ENCODE results near the gene NUP42. TPM values are rescaled to one million over a fixed set of nuclear protein-coding genes. Genes with fewer than 3 reads are reported as not detected.

NUP42 gene
- total RNA-seq, 1 experiment from 2014 or later, result 40.8 TPM

GRCh38 chr7:23207021-23207420 is 25.2 kb downstream of the NUP42 start:
- no peak overlapping the region for H3K4me3 Mint-ChIP-seq
- CTCF ChIA-PET, result interaction anchor here (1.7 kb wide), 1 partner anchor 66 kb away, joined by 7 read pairs; no protein-coding TSS in a partner anchor
- no peak overlapping the region for H3K27ac Mint-ChIP-seq

More at GRCh38 chr7:23207021-23207420, 25.2 kb downstream of the NUP42 start:
- Mint-ChIP-seq H3K36me3 (peaks cover under 1% of the 10 kb centered on the region; the same call in 1 of the 2 replicates), H3K27me3 (ENCODE audit: low read depth) (peaks cover 4% of the 10 kb centered on the region; the same call in 1 of the 2 replicates), H3K9me3 (no peaks in the 10 kb centered on the region), H3K4me1 (peaks cover 10% of the 10 kb centered on the region; the same call in 1 of the 2 replicates)
- DNase-seq (ENCODE audit: low spot score), result no peak
- POLR2A ChIA-PET, result interaction anchor here (1.3 kb wide), 1 partner anchor 268 kb away, joined by 4 read pairs; no protein-coding TSS in a partner anchor
- TF ChIP-seq FOXK1 (CRISPR knock-in tag; IDR thresholded peaks at IDR 0.05), result no peak
- TF ChIP-seq SOX15 (CRISPR knock-in tag; IDR thresholded peaks at IDR 0.05), result no peak
- no peak for TF ChIP-seq FOXJ3 (CRISPR knock-in tag; IDR thresholded peaks at IDR 0.05; ENCODE audit: borderline replicate concordance)
- no peak for TF ChIP-seq HMGXB4 (CRISPR knock-in tag; IDR thresholded peaks at IDR 0.05)
- no peak for TF ChIP-seq FOXP4 (CRISPR knock-in tag; IDR thresholded peaks at IDR 0.05)
- no peak for TF ChIP-seq PREB (CRISPR knock-in tag; IDR thresholded peaks at IDR 0.05; ENCODE audit: borderline replicate concordance)
- no peak for TF ChIP-seq ZMAT4 (CRISPR knock-in tag; IDR thresholded peaks at IDR 0.05)
- no peak for TF ChIP-seq JAZF1 (CRISPR knock-in tag; IDR thresholded peaks at IDR 0.05)
- no peak for TF ChIP-seq ARID4B (CRISPR knock-in tag; IDR thresholded peaks at IDR 0.05; ENCODE audit: borderline replicate concordance)
- TF ChIP-seq ZNF281 (CRISPR knock-in tag; IDR thresholded peaks at IDR 0.05), result no peak
- no peak for TF ChIP-seq ZNF232 (CRISPR knock-in tag; IDR thresholded peaks at IDR 0.05)
- TF ChIP-seq ZNF512 (CRISPR knock-in tag; IDR thresholded peaks at IDR 0.05; ENCODE audit: borderline replicate concordance), result no peak
- no peak for TF ChIP-seq USF1 (CRISPR knock-in tag; IDR thresholded peaks at IDR 0.05)
- TF ChIP-seq HMGA2 (CRISPR knock-in tag; IDR thresholded peaks at IDR 0.05), result no peak
- ATAC-seq, result no peak
